ENCODE data around the gene ANO8. TPM values are rescaled to one million over a fixed set of nuclear protein-coding genes. Genes with fewer than 3 reads are reported as not detected.

Gene ANO8
- total and polyA plus RNA-seq, 2 of the 8 experiments (the other 6 are each of a cell fraction or from before 2014, with no cell fraction given): 9.5 to 20.7 TPM

GRCh38 chr19:17378271-17378670 is 43.6 kb upstream of the ANO8 start:
- Histone ChIP-seq H4K91ac (replicated peaks; ENCODE audit: insufficient read length, low read length) (no peak overlapping the region), H2AFZ (ENCODE audit: low read length) (no peak overlapping the region), H2BK5ac (ENCODE audit: low read depth, low read length) (no peak overlapping the region), H3K9ac (replicated peaks in 1 of 4; ENCODE audit: extremely low read depth in 1 of 4, low read depth in 3 of 4, low read length in 3 of 4) (no peak overlapping the region), H4K5ac (ENCODE audit: insufficient read length, low read depth, low read length) (no peak overlapping the region), H3K4me3 (ENCODE audit: extremely low read depth in 1 of 4, insufficient read depth in 2 of 4, low read depth in 3 of 4, low read length in 4 of 4) (no peak overlapping the region), H3K14ac (ENCODE audit: insufficient read length) (no peak overlapping the region), H3K79me1 (ENCODE audit: low read depth, low read length) (no peaks in the 10 kb centered on the region), H4K20me1 (replicated peaks in 1 of 2; ENCODE audit: control insufficient read depth in 1 of 2, insufficient read depth in 2 of 2, low read length in 2 of 2) (no peaks in the 10 kb centered on the region), H3K27ac (ENCODE audit: low read depth, low read length) (no peak overlapping the region), H3K36me3 (ENCODE audit: control insufficient read depth in 2 of 4, insufficient read depth in 4 of 4, low read length in 3 of 4) (no peaks in the 10 kb centered on the region), H3K56ac (replicated peaks; ENCODE audit: insufficient read length, low read depth, low read length) (no peak overlapping the region), H3K4me1 (replicated peaks in 1 of 4; ENCODE audit: control insufficient read depth in 3 of 4, insufficient read depth in 4 of 4, low read length in 3 of 4) (peaks cover 0 to 9% (median 6%) of the 10 kb centered on the region in 4 experiments; a peak in 5 of 7 replicates), H3K23ac (ENCODE audit: insufficient read length) (no peak overlapping the region), H3K4me2 (ENCODE audit: insufficient read depth in 1 of 2, low read depth in 2 of 2, low read length in 2 of 2) (no peak overlapping the region), H2AK5ac (ENCODE audit: low read depth, low read length) (no peak overlapping the region), H3K79me2 (ENCODE audit: control insufficient read depth in 1 of 2, insufficient read depth in 2 of 2, low read length in 2 of 2) (no peaks in the 10 kb centered on the region), H3K27me3 (replicated peaks in 1 of 4; ENCODE audit: control insufficient read depth in 3 of 4, extremely low read depth in 1 of 4, insufficient read depth in 3 of 4, low read length in 3 of 4) (no peaks in the 10 kb centered on the region), H2BK12ac (ENCODE audit: low read depth, low read length) (no peak overlapping the region), H3K18ac (ENCODE audit: extremely low read depth, low read length) (no peak overlapping the region), H2BK15ac (ENCODE audit: low read length) (no peak overlapping the region), H3K23me2 (ENCODE audit: low read depth, low read length) (no peaks in the 10 kb centered on the region), H2BK120ac (replicated peaks; ENCODE audit: low read depth, low read length) (no peak overlapping the region), H3K9me3 (ENCODE audit: insufficient read depth in 2 of 2, low read depth in 1 of 2, low read length in 1 of 2) (0 out of 4 replicates have a peak, but pooled peaks cover 0 to 3% of the 10 kb centered on the region in 2 experiments), H3K4ac (replicated peaks; ENCODE audit: insufficient read length, low read depth, low read length) (no peak overlapping the region), H2BK20ac (ENCODE audit: low read length) (no peak overlapping the region), H4K8ac (ENCODE audit: extremely low read depth, insufficient read depth, low read length) (no peak overlapping the region)
- POLR2A ChIA-PET (ENCODE audit: partially characterized antibody): interaction anchor here (0.6 to 1.3 kb wide), 3 partner anchors 37 to 486 kb away, joined by 3 to 4 read pairs (median 3); no protein-coding TSS in a partner anchor
- no peak for DNase-seq (ENCODE audit: low read depth in 1 of 2, low spot score in 2 of 2)
- CTCF ChIA-PET (ENCODE audit: partially characterized antibody): interaction anchor here (1.3 kb wide), 1 partner anchor 85 kb away, joined by 3 read pairs; no protein-coding TSS in a partner anchor
- FAIRE-seq: no peak
- TF ChIP-seq BCL11A (IDR thresholded peaks at IDR 0.05; ENCODE audit: low read depth in 2 of 2, low read length in 2 of 2) (no peak), SP4 (IDR thresholded peaks at IDR 0.05; ENCODE audit: low read length) (no peak), CREB1 (IDR thresholded peaks at IDR 0.05) (no peak), ASH2L (IDR thresholded peaks at IDR 0.05; ENCODE audit: low read length) (no peak), RNF2 (IDR thresholded peaks at IDR 0.05; ENCODE audit: borderline replicate concordance, low read depth, low read length, missing control alignments, poor library complexity, severe bottlenecking) (no peak), RBBP5 (IDR thresholded peaks at IDR 0.05; ENCODE audit: borderline replicate concordance, low read depth, low read length) (no peak)
- TF ChIP-seq, protein P1, sequence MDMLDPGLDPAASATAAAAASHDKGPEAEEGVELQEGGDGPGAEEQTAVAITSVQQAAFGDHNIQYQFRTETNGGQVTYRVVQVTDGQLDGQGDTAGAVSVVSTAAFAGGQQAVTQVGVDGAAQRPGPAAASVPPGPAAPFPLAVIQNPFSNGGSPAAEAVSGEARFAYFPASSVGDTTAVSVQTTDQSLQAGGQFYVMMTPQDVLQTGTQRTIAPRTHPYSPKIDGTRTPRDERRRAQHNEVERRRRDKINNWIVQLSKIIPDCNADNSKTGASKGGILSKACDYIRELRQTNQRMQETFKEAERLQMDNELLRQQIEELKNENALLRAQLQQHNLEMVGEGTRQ (IDR thresholded peaks at IDR 0.05; ENCODE audit: low read length): no peak
- WGBS, 2 experiments (ENCODE audit: extremely low coverage in 1 of 2, insufficient coverage in 1 of 2, insufficient read length in 1 of 2, insufficient replicate concordance in 2 of 2, low coverage in 1 of 2, low lambda C conversion rate in 2 of 2, missing lambda C conversion rate in 1 of 2): 79% methylated on average over 13 of the region's 13 CpGs; no CpG with 5 or more reads in 1 of the 2 experiments

All from H1 (cell line).